ENCODE measurements around the gene ZNF775. TPM values are rescaled to one million over a fixed set of nuclear protein-coding genes. Genes with fewer than 3 reads are reported as not detected.
"Not testable (repeated sequence)": the region's sequence is repeated elsewhere in the genome, so short reads cannot be mapped to it uniquely, and the experiment has no call there.

The ZNF775 gene
- polyA plus RNA-seq, 10 donors: 3.8 to 7.4 (median 5.3) TPM

- DNase-seq: no peak
These were observed 2.0 kb downstream of the ZNF775 start for GRCh38 chr7:150381096-150381495.

GRCh38 chr7:150381785-150382122 lies 2.6 kb downstream of the ZNF775 start:
- no peak for DNase-seq

GRCh38 chr7:150382123-150382843 lies 3.2 kb downstream of the ZNF775 start:
- no peak for DNase-seq

GRCh38 chr7:150382844-150383225 lies 3.7 kb downstream of the ZNF775 start:
- no peak for DNase-seq

GRCh38 chr7:150383710-150384397 lies 4.7 kb downstream of the ZNF775 start:
- DNase-seq: peak; percentile 54 to 80 (median 58)

GRCh38 chr7:150384406-150385301 lies 5.5 kb downstream of the ZNF775 start:
- no peak for DNase-seq

GRCh38 chr7:150385302-150385723 lies 6.2 kb downstream of the ZNF775 start:
- no peak for DNase-seq

- DNase-seq: not testable (repeated sequence)
These were observed 6.8 kb downstream of the ZNF775 start for GRCh38 chr7:150385884-150386283.

GRCh38 chr7:150388306-150388705 lies 9.2 kb downstream of the ZNF775 start:
- DNase-seq: no peak

GRCh38 chr7:150388709-150389531 lies 9.8 kb downstream of the ZNF775 start:
- peak; percentile 45 to 69 (median 52) for DNase-seq

GRCh38 chr7:150389532-150389816 lies 10.3 kb downstream of the ZNF775 start:
- DNase-seq: no peak

GRCh38 chr7:150390205-150390604 lies 11.1 kb downstream of the ZNF775 start:
- no peak for DNase-seq

- no peak for DNase-seq
These were observed 14.2 kb downstream of the ZNF775 start for GRCh38 chr7:150393325-150393724.

- no peak for DNase-seq
These were observed 17.3 kb downstream of the ZNF775 start for GRCh38 chr7:150396426-150396825.

GRCh38 chr7:150396851-150397260 lies 17.7 kb downstream of the ZNF775 start:
- no peak for DNase-seq

- DNase-seq: no peak
These were observed 18.4 kb downstream of the ZNF775 start for GRCh38 chr7:150397346-150398107.

GRCh38 chr7:150398108-150398964 lies 19.2 kb downstream of the ZNF775 start:
- DNase-seq: no peak

- DNase-seq: no peak
These were observed 19.8 kb downstream of the ZNF775 start for GRCh38 chr7:150398965-150399320.

GRCh38 chr7:150399421-150400007 lies 20.4 kb downstream of the ZNF775 start:
- DNase-seq: no peak
